ENCODE data around the gene TSPAN14.

GRCh38 chr10:80516506-80517075 lies 62.5 kb downstream of the TSPAN14 start:
- TF ChIP-seq CTCF (optimal IDR thresholded peaks at IDR 0.05 in 1 of 3, IDR thresholded peaks at IDR 0.05 in 1 of 3, conservative IDR thresholded peaks at IDR 0.05 in 1 of 3; ENCODE audit: extremely low read depth in 1 of 3, insufficient read depth in 2 of 3, low read length in 3 of 3): no peak
- no peak for TF ChIP-seq EZH2 (IDR thresholded peaks at IDR 0.05; ENCODE audit: low read length)
